GM12873 (cell line): ENCODE data around the gene DEGS1.

ENCODE experiments used
- CTCF ChIP-seq: IDR thresholded peaks from 2 replicates; pipeline ENCODE4 v1.5.1; 2012; ENCODE audit warnings: low read depth, mild to moderate bottlenecking, moderate library complexity, low read length, control low read depth; ENCODE audit not compliant: insufficient read depth; ENCODE audit errors: missing control alignments

The DEGS1 gene

GRCh38 chr1:224157316-224157715 is 25.7 kb upstream of the DEGS1 start:
- TF ChIP-seq CTCF: no peak

GRCh38 chr1:224159541-224159940 is 23.5 kb upstream of the DEGS1 start:
- TF ChIP-seq CTCF: no peak

- TF ChIP-seq CTCF: no peak
Measured at GRCh38 chr1:224160171-224160682, 22.8 kb upstream of the DEGS1 start.

- TF ChIP-seq CTCF: no peak
Measured at GRCh38 chr1:224162768-224163167, 20.3 kb upstream of the DEGS1 start.

- TF ChIP-seq CTCF: no peak
Measured at GRCh38 chr1:224163311-224163710, 19.7 kb upstream of the DEGS1 start.

GRCh38 chr1:224168859-224169380 is 14.1 kb upstream of the DEGS1 start:
- no peak for TF ChIP-seq CTCF

GRCh38 chr1:224169718-224170270 is 13.2 kb upstream of the DEGS1 start:
- TF ChIP-seq CTCF: no peak
